Measurements from ENCODE around the gene AACS. TPM values are rescaled to one million over a fixed set of nuclear protein-coding genes. Genes with fewer than 3 reads are reported as not detected.

The AACS gene
- total RNA-seq, 1 experiment from 2014 or later = 54.0 TPM

DNA sequence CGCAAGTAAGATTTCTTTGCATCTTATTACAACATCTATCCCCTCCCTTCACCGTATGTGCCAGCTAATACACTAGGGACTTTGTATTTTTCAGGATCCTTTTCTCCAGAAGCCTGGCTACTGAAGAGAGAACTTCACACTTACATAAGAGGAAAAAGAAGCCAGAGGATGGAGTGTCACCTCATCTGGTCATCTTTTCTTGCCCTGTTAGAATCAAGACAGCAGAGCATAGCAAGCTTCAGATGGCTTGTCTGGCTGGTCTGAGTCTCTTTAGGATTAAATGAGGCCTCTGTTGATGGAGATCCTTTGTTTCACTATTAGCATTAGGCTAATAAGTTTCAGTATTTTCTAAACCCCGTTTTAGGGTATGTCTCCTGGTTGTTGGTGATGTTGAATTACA lies 14.4 kb upstream of the AACS start (continued):
- TF ChIP-seq AR (CRISPR knock-in tag; IDR thresholded peaks at IDR 0.05) (no peak), ZNF232 (CRISPR knock-in tag; IDR thresholded peaks at IDR 0.05) (no peak), E2F5 (CRISPR knock-in tag; IDR thresholded peaks at IDR 0.05) (no peak), FOXK1 (CRISPR knock-in tag; IDR thresholded peaks at IDR 0.05) (no peak), IRF1 (CRISPR knock-in tag; IDR thresholded peaks at IDR 0.05) (no peak)
- TF ChIP-seq, protein P1, sequence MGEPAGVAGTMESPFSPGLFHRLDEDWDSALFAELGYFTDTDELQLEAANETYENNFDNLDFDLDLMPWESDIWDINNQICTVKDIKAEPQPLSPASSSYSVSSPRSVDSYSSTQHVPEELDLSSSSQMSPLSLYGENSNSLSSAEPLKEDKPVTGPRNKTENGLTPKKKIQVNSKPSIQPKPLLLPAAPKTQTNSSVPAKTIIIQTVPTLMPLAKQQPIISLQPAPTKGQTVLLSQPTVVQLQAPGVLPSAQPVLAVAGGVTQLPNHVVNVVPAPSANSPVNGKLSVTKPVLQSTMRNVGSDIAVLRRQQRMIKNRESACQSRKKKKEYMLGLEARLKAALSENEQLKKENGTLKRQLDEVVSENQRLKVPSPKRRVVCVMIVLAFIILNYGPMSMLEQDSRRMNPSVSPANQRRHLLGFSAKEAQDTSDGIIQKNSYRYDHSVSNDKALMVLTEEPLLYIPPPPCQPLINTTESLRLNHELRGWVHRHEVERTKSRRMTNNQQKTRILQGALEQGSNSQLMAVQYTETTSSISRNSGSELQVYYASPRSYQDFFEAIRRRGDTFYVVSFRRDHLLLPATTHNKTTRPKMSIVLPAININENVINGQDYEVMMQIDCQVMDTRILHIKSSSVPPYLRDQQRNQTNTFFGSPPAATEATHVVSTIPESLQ (CRISPR knock-in tag; IDR thresholded peaks at IDR 0.05) = no peak
- TF ChIP-seq, protein P2, sequence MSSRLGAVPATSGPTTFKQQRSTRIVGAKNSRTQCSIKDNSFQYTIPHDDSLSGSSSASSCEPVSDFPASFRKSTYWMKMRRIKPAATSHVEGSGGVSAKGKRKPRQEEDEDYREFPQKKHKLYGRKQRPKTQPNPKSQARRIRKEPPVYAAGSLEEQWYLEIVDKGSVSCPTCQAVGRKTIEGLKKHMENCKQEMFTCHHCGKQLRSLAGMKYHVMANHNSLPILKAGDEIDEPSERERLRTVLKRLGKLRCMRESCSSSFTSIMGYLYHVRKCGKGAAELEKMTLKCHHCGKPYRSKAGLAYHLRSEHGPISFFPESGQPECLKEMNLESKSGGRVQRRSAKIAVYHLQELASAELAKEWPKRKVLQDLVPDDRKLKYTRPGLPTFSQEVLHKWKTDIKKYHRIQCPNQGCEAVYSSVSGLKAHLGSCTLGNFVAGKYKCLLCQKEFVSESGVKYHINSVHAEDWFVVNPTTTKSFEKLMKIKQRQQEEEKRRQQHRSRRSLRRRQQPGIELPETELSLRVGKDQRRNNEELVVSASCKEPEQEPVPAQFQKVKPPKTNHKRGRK (CRISPR knock-in tag; IDR thresholded peaks at IDR 0.05; ENCODE audit: borderline replicate concordance) = no peak
- TF ChIP-seq, protein P3, sequence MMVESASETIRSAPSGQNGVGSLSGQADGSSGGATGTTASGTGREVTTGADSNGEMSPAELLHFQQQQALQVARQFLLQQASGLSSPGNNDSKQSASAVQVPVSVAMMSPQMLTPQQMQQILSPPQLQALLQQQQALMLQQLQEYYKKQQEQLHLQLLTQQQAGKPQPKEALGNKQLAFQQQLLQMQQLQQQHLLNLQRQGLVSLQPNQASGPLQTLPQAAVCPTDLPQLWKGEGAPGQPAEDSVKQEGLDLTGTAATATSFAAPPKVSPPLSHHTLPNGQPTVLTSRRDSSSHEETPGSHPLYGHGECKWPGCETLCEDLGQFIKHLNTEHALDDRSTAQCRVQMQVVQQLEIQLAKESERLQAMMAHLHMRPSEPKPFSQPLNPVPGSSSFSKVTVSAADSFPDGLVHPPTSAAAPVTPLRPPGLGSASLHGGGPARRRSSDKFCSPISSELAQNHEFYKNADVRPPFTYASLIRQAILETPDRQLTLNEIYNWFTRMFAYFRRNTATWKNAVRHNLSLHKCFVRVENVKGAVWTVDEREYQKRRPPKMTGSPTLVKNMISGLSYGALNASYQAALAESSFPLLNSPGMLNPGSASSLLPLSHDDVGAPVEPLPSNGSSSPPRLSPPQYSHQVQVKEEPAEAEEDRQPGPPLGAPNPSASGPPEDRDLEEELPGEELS (CRISPR knock-in tag; IDR thresholded peaks at IDR 0.05) = no peak

DNA sequence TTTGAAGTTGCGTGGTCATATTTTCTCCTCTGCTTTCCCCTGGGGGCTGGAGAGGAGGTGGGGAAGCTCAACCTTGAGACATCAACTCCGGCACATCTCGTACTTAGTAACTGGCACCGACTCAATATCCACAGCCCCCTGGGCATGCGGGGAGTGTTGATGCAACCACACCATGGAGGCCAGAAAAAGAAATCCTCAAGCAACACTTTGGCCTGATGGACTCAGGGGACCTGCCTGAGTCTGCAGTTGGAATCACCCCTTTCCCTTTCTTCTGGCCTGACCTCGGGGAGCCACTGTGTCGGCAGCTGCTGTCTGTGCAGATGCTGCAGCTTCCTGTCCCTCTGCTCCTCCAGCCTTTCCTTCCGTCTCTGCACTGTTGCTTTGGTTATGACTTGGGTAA lies 11.4 kb upstream of the AACS start:
- Mint-ChIP-seq H3K4me1 (peaks cover 5% of the 10 kb centered on the region), H3K4me3 (no peak overlapping the region), H3K27me3 (ENCODE audit: low read depth) (no peaks in the 10 kb centered on the region; the same call in 1 of the 2 replicates), H3K27ac (no peak overlapping the region), H3K36me3 (peaks cover 5% of the 10 kb centered on the region; the same call in 1 of the 2 replicates), H3K9me3 (peaks cover 19% of the 10 kb centered on the region)
- DNase-seq (ENCODE audit: low spot score) (no peak), ATAC-seq (no peak)
- ChIA-PET POLR2A (no interaction called here), CTCF (no interaction called here)
- TF ChIP-seq ZNF425 (CRISPR knock-in tag; conservative IDR thresholded peaks at IDR 0.05) (no peak), AR (CRISPR knock-in tag; IDR thresholded peaks at IDR 0.05) (no peak)

Measured in WTC11 (cell line).